Lung (tissue), 12 donors: ENCODE data around the gene ACAN. TPM values are rescaled to one million over a fixed set of nuclear protein-coding genes. Genes with fewer than 3 reads are reported as not detected.

ENCODE experiments used
- ATAC-seq: fragments of 200-7000 bp; cut with Tn5 transposase; one replicate; pipeline ENCODE4 v1.9.1; 2020; ENCODE audit warnings: moderate number of reproducible peaks; ENCODE audit not compliant: insufficient read depth, low FRiP score
- DNase-seq, 3 donors: peaks; one replicate each; pipeline ENCODE4 v3.0.0-alpha.2; 2013 to 2017
- H3K27ac ChIP-seq, 2 donors: one replicate each; pipeline ENCODE4 v1.5.1; 2013; ENCODE audit warnings: mild to moderate bottlenecking in 2 of 2, moderate library complexity in 2 of 2, control low read depth in 1 of 2, inconsistent platforms in 1 of 2, low read depth in 1 of 2, low read length in 1 of 2
- H3K27me3 ChIP-seq, 3 donors: one replicate each; pipeline ENCODE4 v1.5.1; 2013; ENCODE audit warnings: low read length in 2 of 3; ENCODE audit not compliant: control insufficient read depth in 3 of 3, insufficient read depth in 3 of 3
- H3K36me3 ChIP-seq, 4 donors: one replicate each; pipeline ENCODE4 v1.5.1; 2013; ENCODE audit warnings: low read length in 4 of 4, mild to moderate bottlenecking in 1 of 4, moderate library complexity in 1 of 4; ENCODE audit not compliant: control insufficient read depth in 4 of 4, insufficient read depth in 4 of 4
- H3K4me1 ChIP-seq, 5 donors: one replicate each; pipeline ENCODE4 v1.5.1; 2013; ENCODE audit warnings: low read length in 5 of 5, mild to moderate bottlenecking in 2 of 5, moderate library complexity in 1 of 5; ENCODE audit not compliant: control insufficient read depth in 5 of 5, insufficient read depth in 5 of 5
- H3K4me3 ChIP-seq: one replicate; pipeline ENCODE4 v1.5.1; 2013; ENCODE audit warnings: mild to moderate bottlenecking, control low read depth, moderate library complexity
- H3K9ac ChIP-seq, 2 donors: one replicate each; pipeline ENCODE4 v1.5.1; 2013; ENCODE audit warnings: low read length in 2 of 2, control low read depth in 1 of 2; ENCODE audit not compliant: insufficient read depth in 1 of 2
- H3K9me3 ChIP-seq, 4 donors: one replicate each; pipeline ENCODE4 v1.5.1; 2013; ENCODE audit warnings: low read length in 3 of 4, mild to moderate bottlenecking in 1 of 4, moderate library complexity in 1 of 4; ENCODE audit not compliant: control insufficient read depth in 4 of 4, insufficient read depth in 3 of 4
- WGBS, 2 donors: extraction: QIAGEN DNeasy Blood & Tissue Kit; methylation state at CpG; one replicate each; pipeline ENCODE4 v1.1.7; 2013; 5-methylcytosine and 5-hydroxymethylcytosine counted together
- polyA plus RNA-seq, 2 donors: library from polyadenylated mRNA; stranded (reverse); fragments of 200-250 nt; gene quantifications; one replicate each; pipeline ENCODE4 v1.2.1, GENCODE V29; 2013
- total RNA-seq, 2 donors: library from RNA; depleted of rRNA in 1 of 2; stranded (reverse); fragments of >200 nt in 1 of 2; gene quantifications; one replicate each; pipeline ENCODE4 v1.2.1, GENCODE V29; 2014 to 2021
- TF ChIP-seq, protein P1 (sequence below): IDR thresholded peaks from 2 replicates; pipeline ENCODE4 v1.5.1; 2012; ENCODE audit warnings: mild to moderate bottlenecking; ENCODE audit errors: control extremely low read depth, extremely low read depth
- donor health status: control.
- donor health status: control.
- donor health status: Bipolar disorder and iron deficiency.
- donor health status: healthy.
- donor health status: DM: yes; HTN: yes; CAD: no.

Gene ACAN
- total and polyA plus RNA-seq, 4 donors: 0.50 to 5.2 (median 0.85) TPM

DNA sequence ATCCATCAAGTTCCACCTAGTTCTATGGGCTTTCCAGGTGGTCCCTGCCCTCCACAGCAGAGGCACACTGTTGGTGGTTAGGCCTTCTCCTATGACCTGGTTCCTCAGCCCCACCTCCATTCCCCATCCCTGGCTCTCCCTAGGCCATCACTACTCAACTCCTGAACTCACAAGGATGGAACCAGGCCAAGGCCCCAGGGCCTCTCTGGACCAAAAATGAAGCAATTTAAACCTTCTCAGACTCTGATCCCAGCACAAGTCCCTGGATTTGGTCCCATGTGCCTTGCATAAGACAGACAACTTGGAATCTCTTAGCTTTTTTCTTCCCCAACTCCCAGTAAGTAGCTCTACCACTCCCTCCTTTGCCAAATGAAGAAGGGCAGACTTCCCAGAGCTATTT lies 14.4 kb upstream of the ACAN start:
- Histone ChIP-seq H3K36me3 (no peaks in the 10 kb centered on the region), H3K9me3 (peaks cover 0 to 7% (median 2%) of the 10 kb centered on the region in 4 donors), H3K27me3 (peaks cover 0 to 13% (median 6%) of the 10 kb centered on the region in 3 donors), H3K27ac (no peak overlapping the region), H3K4me3 (no peak overlapping the region), H3K9ac (no peak overlapping the region), H3K4me1 (peaks cover 0 to 7% (median 0%) of the 10 kb centered on the region in 5 donors)
- no peak for ATAC-seq
- no peak for DNase-seq
- TF ChIP-seq, protein P1, sequence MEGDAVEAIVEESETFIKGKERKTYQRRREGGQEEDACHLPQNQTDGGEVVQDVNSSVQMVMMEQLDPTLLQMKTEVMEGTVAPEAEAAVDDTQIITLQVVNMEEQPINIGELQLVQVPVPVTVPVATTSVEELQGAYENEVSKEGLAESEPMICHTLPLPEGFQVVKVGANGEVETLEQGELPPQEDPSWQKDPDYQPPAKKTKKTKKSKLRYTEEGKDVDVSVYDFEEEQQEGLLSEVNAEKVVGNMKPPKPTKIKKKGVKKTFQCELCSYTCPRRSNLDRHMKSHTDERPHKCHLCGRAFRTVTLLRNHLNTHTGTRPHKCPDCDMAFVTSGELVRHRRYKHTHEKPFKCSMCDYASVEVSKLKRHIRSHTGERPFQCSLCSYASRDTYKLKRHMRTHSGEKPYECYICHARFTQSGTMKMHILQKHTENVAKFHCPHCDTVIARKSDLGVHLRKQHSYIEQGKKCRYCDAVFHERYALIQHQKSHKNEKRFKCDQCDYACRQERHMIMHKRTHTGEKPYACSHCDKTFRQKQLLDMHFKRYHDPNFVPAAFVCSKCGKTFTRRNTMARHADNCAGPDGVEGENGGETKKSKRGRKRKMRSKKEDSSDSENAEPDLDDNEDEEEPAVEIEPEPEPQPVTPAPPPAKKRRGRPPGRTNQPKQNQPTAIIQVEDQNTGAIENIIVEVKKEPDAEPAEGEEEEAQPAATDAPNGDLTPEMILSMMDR: no peak

DNA sequence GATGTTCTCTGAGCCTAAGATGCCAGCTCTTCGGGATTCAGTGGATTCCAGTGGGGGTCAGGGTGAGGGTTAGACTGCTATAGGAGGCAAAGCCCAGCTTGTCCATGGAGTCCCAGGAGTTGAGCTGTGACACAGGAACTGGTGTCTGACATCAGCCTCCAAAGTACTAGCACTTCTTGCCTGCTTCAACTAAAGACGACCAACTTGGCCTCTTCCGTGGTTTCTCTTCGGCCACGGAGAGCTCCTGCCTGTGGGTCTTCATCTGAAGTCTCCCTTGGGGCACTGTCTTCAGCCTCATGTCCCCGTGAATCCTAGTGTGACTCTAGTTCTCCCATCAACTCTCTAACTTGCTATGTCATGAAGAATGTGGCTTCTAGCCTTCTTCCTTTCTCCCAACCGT lies 12.8 kb upstream of the ACAN start:
- H3K4me3 ChIP-seq: no peak overlapping the region
- peaks cover 0 to 7% (median 2%) of the 10 kb centered on the region in 4 donors for H3K9me3 ChIP-seq
- 87 to 94% methylated on average over 7 of the region's 7 CpGs for WGBS, 2 donors
- DNase-seq (no peak), ATAC-seq (no peak)
- H3K9ac ChIP-seq: no peak overlapping the region
- no peak overlapping the region for H3K27ac ChIP-seq
- H3K36me3 ChIP-seq: no peaks in the 10 kb centered on the region
- TF ChIP-seq, protein P1: no peak
- H3K4me1 ChIP-seq: peaks cover 0 to 7% (median 0%) of the 10 kb centered on the region in 5 donors
- peaks cover 0 to 13% (median 6%) of the 10 kb centered on the region in 3 donors for H3K27me3 ChIP-seq

DNA sequence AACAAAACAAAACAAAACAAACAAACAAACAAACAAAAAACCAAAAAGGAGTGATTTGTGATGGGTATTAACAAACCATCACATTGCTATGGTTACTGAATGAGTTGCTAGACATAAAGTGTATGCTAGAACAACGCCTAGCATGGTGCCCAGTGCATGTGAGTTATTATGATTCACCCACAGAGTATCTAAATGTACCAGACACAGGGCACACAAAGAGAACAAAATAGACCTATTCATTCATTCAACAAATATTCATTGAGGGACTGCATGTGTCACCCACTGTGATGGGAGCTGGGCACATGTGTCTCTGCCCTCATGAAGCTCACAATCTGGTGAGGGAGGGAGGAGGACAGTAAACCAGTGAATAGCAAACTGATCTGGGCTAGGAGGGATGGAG lies 11.6 kb upstream of the ACAN start:
- Histone ChIP-seq H3K27me3 (peaks cover 0 to 13% (median 6%) of the 10 kb centered on the region in 3 donors), H3K9me3 (peaks cover 0 to 7% (median 2%) of the 10 kb centered on the region in 4 donors), H3K4me1 (peaks cover 0 to 7% (median 0%) of the 10 kb centered on the region in 5 donors), H3K9ac (no peak overlapping the region), H3K4me3 (no peak overlapping the region), H3K27ac (no peak overlapping the region), H3K36me3 (no peaks in the 10 kb centered on the region)
- DNase-seq: no peak
- TF ChIP-seq, protein P1: no peak
- no peak for ATAC-seq
- 81 to 87% methylated on average over 1 of the region's 1 CpG for WGBS, 2 donors
